Mesenchymal stem cell (in vitro differentiated cells and primary cell): Measurements from ENCODE around the gene CDKN3.

ENCODE experiments used
- DNase-seq: peaks from one replicate; pipeline ENCODE4 v3.0.0-alpha.2; 2013
- H2AFZ ChIP-seq: one replicate; pipeline ENCODE4 v1.6.1; 2013; ENCODE audit warnings: low read depth, mild to moderate bottlenecking, control low read depth, inconsistent platforms, low read length, moderate library complexity
- H2AK5ac ChIP-seq: 2 replicates; pipeline ENCODE4 v1.6.1; 2013; ENCODE audit warnings: low read length, moderate library complexity, mild to moderate bottlenecking, inconsistent platforms; ENCODE audit not compliant: severe bottlenecking
- H2BK120ac ChIP-seq: one replicate; pipeline ENCODE4 v1.6.1; 2013; ENCODE audit warnings: low read depth, mild to moderate bottlenecking, inconsistent platforms, low read length, moderate library complexity
- H2BK12ac ChIP-seq, 2 experiments: one replicate each; pipeline ENCODE4 v1.6.1; 2013; ENCODE audit warnings: inconsistent platforms in 2 of 2, low read length in 2 of 2, mild to moderate bottlenecking in 2 of 2, moderate library complexity in 2 of 2, control low read depth in 1 of 2
- H2BK15ac ChIP-seq: one replicate; pipeline ENCODE4 v1.6.1; 2013; ENCODE audit warnings: mild to moderate bottlenecking, low read depth, inconsistent platforms; ENCODE audit not compliant: poor library complexity, severe bottlenecking
- H2BK5ac ChIP-seq: 2 replicates; pipeline ENCODE4 v1.6.1; 2013; ENCODE audit warnings: low read depth, mild to moderate bottlenecking, low read length, control low read depth, inconsistent platforms; ENCODE audit not compliant: poor library complexity, severe bottlenecking
- H3K14ac ChIP-seq, 2 experiments: one replicate each; pipeline ENCODE4 v1.6.1; 2013; ENCODE audit warnings: inconsistent platforms in 2 of 2, low read length in 2 of 2, control low read depth in 1 of 2, mild to moderate bottlenecking in 1 of 2, moderate library complexity in 1 of 2
- H3K18ac ChIP-seq, 2 experiments: one replicate each; pipeline ENCODE4 v1.6.1; 2013; ENCODE audit warnings: inconsistent platforms in 2 of 2, low read length in 2 of 2, control low read depth in 1 of 2, low read depth in 1 of 2, mild to moderate bottlenecking in 1 of 2
- H3K23ac ChIP-seq, 2 experiments: one replicate each; pipeline ENCODE4 v1.6.1; 2013; ENCODE audit warnings: inconsistent platforms in 2 of 2, low read length in 2 of 2, mild to moderate bottlenecking in 2 of 2, moderate library complexity in 2 of 2, control low read depth in 1 of 2
- H3K27ac ChIP-seq: 2 replicates; pipeline ENCODE4 v1.5.1; 2013; ENCODE audit warnings: mild to moderate bottlenecking, moderate library complexity, low read length, control low read depth, inconsistent platforms; ENCODE audit not compliant: poor library complexity, severe bottlenecking
- H3K27me3 ChIP-seq, 2 experiments: 2 replicates each; pipeline versions ENCODE4 v1.6.1 to v1.7.0; 2013; ENCODE audit warnings: low read length in 2 of 2, mild to moderate bottlenecking in 2 of 2, moderate library complexity in 2 of 2, control low read depth in 1 of 2, inconsistent platforms in 1 of 2; ENCODE audit not compliant: control insufficient read depth in 1 of 2, insufficient read depth in 1 of 2
- H3K36me3 ChIP-seq, 2 experiments: 2 replicates each; pipeline versions ENCODE4 v1.6.1 to v1.7.0; 2013; ENCODE audit warnings: low read length in 2 of 2, control low read depth in 1 of 2, inconsistent platforms in 1 of 2, low read depth in 1 of 2, mild to moderate bottlenecking in 1 of 2; ENCODE audit not compliant: insufficient read depth in 2 of 2, control insufficient read depth in 1 of 2
- H3K4ac ChIP-seq, 2 experiments: one replicate each; pipeline ENCODE4 v1.6.1; 2013; ENCODE audit warnings: inconsistent platforms in 2 of 2, low read length in 2 of 2, mild to moderate bottlenecking in 2 of 2, moderate library complexity in 2 of 2, control low read depth in 1 of 2, low read depth in 1 of 2
- H3K4me1 ChIP-seq: 2 replicates; pipeline ENCODE4 v1.6.1; 2013; ENCODE audit warnings: low read depth, low read length, control low read depth; ENCODE audit not compliant: control insufficient read depth, insufficient read depth
- H3K4me2 ChIP-seq: 2 replicates; pipeline ENCODE4 v1.6.1; 2013; ENCODE audit warnings: low read length, mild to moderate bottlenecking, inconsistent platforms; ENCODE audit not compliant: poor library complexity, severe bottlenecking
- H3K4me3 ChIP-seq, 2 experiments: 2 replicates each; pipeline versions ENCODE4 v1.5.1 to v1.7.0; 2013; ENCODE audit warnings: low read length in 2 of 2, mild to moderate bottlenecking in 2 of 2, control low read depth in 1 of 2, low read depth in 1 of 2; ENCODE audit not compliant: insufficient read depth in 1 of 2
- H3K79me1 ChIP-seq: replicated peaks from 2 replicates; pipeline ENCODE4 v1.6.1; 2013; ENCODE audit warnings: mild to moderate bottlenecking, control low read depth, low read length, inconsistent platforms; ENCODE audit not compliant: poor library complexity, severe bottlenecking
- H3K9ac ChIP-seq: 2 replicates; pipeline ENCODE4 v1.7.0; 2013; ENCODE audit warnings: mild to moderate bottlenecking, low read length, moderate library complexity
- H3K9me3 ChIP-seq: 2 replicates; pipeline ENCODE4 v1.7.0; 2013; ENCODE audit warnings: mild to moderate bottlenecking, low read length; ENCODE audit not compliant: control insufficient read depth
- H4K8ac ChIP-seq: one replicate; pipeline ENCODE4 v1.6.1; 2013; ENCODE audit warnings: inconsistent platforms, mild to moderate bottlenecking, low read length, moderate library complexity
- H4K91ac ChIP-seq: one replicate; pipeline ENCODE4 v1.6.1; 2013; ENCODE audit warnings: mild to moderate bottlenecking, low read length, inconsistent platforms
- WGBS: methylation state at CpG from one replicate; pipeline ENCODE4 v1.1.7; 2013; ENCODE audit warnings: mixed read lengths; 5-methylcytosine and 5-hydroxymethylcytosine counted together

The CDKN3 gene

DNA sequence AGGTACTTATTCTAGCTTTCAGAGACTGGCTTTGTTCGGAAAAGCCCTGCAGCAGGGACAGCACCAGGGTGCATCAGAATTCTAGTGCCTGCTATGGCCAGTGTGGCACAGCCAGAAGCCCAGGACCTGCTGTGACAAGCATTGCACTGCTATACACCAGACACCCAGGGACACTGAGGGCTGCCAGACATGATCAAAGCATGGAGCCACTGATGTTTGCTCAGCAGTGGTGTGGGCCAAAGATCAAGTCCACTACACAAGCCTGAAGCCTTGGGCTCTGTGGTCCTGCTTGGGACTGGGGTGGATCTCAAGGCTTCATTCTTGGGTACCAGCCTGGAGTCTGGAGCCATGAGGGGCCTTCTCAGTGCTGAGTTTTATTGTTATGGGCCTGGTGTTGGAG lies 36.1 kb upstream of the CDKN3 start:
- Histone ChIP-seq H3K36me3 (no peaks in the 10 kb centered on the region), H3K27me3 (no peaks in the 10 kb centered on the region), H3K9ac (no peak overlapping the region), H4K91ac (no peak overlapping the region), H2AFZ (no peak overlapping the region), H2AK5ac (no peak overlapping the region), H2BK5ac (no peak overlapping the region), H3K9me3 (no peaks in the 10 kb centered on the region), H2BK12ac (no peak overlapping the region), H3K18ac (peak overlapping the region in 1 of 2 experiments; percentile 66), H3K4me3 (no peak overlapping the region), H3K4me1 (peaks cover 8% of the 10 kb centered on the region), H2BK120ac (no peak overlapping the region), H3K14ac (peak overlapping the region in 1 of 2 experiments; percentile 44), H3K79me1 (no peaks in the 10 kb centered on the region), H4K8ac (no peak overlapping the region), H3K4ac (peak overlapping the region in 1 of 2 experiments; percentile 6), H2BK15ac (no peak overlapping the region), H3K4me2 (no peak overlapping the region), H3K23ac (no peak overlapping the region), H3K27ac (no peak overlapping the region)
- DNase-seq: no peak
- WGBS: 100% methylated on average over 1 of the region's 1 CpG

GRCh38 chr14:54362089-54362504 lies 34.7 kb upstream of the CDKN3 start:
- Histone ChIP-seq H2BK15ac (no peak overlapping the region), H3K4me1 (peaks cover 8% of the 10 kb centered on the region), H3K14ac (no peak overlapping the region), H2BK120ac (no peak overlapping the region), H3K27me3 (no peaks in the 10 kb centered on the region), H4K8ac (no peak overlapping the region), H3K9ac (no peak overlapping the region), H3K4ac (no peak overlapping the region), H3K9me3 (no peaks in the 10 kb centered on the region), H3K23ac (no peak overlapping the region), H3K79me1 (no peaks in the 10 kb centered on the region), H2AK5ac (peak overlapping the region; percentile 13), H2BK12ac (no peak overlapping the region), H3K18ac (no peak overlapping the region), H2BK5ac (no peak overlapping the region), H2AFZ (no peak overlapping the region), H3K4me2 (no peak overlapping the region), H3K36me3 (no peaks in the 10 kb centered on the region), H4K91ac (no peak overlapping the region), H3K27ac (no peak overlapping the region), H3K4me3 (no peak overlapping the region)
- no peak for DNase-seq
- WGBS: 67% methylated on average over 2 of the region's 5 CpGs

- Histone ChIP-seq H3K27ac (no peak overlapping the region), H3K9me3 (no peaks in the 10 kb centered on the region), H2AFZ (no peak overlapping the region), H2BK15ac (no peak overlapping the region), H3K27me3 (no peaks in the 10 kb centered on the region), H4K8ac (no peak overlapping the region), H3K23ac (no peak overlapping the region), H4K91ac (no peak overlapping the region), H3K4me1 (peaks cover 12% of the 10 kb centered on the region), H3K14ac (no peak overlapping the region), H3K4ac (no peak overlapping the region), H3K9ac (no peak overlapping the region), H3K79me1 (no peaks in the 10 kb centered on the region), H2AK5ac (no peak overlapping the region), H3K4me3 (no peak overlapping the region), H2BK120ac (no peak overlapping the region), H3K18ac (no peak overlapping the region), H2BK12ac (no peak overlapping the region), H3K4me2 (no peak overlapping the region), H3K36me3 (no peaks in the 10 kb centered on the region), H2BK5ac (no peak overlapping the region)
- peak; percentile 41 for DNase-seq
- WGBS: 13% methylated on average over 5 of the region's 5 CpGs
Observed at GRCh38 chr14:54362759-54363437, 33.9 kb upstream of the CDKN3 start.

DNA sequence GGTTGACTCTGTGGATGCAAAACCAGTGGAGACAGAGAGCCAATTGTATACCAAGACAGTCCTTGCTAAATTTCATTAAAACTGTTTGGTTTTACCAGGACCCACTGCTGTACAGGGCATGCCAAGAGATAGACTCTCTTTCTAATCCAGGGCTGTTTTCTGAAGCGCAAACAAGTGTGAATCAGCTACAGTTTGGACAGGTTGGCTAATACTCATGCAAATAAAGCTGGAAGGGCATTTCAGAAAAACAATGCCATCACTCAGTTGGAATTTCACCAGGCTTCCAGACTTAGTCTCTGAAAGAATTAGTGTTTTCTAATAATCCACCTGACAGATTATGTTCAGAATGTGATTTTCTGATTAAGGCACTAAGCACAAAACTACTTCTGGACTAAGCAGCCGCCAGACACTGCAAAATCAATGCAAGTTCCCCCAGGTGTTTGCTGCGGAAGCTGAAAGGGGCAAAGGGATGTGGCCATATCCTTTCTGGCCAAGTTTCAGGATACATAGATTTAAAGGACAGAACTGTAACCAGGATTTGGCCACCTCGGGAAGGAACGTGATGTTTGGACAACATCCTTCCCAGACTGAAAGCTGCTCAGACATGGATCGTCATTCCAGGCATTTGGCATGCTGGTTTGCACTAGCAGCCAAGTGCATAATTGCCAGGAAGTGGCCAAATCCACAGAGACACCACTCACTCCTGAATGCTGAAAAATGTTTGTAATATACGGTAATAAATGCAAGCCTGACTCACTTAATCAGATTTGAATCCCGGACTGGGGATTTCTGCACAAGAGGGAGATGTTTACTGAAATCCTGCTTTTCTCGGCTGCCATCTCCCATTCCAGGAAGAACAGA lies 32.0 kb upstream of the CDKN3 start:
- Histone ChIP-seq H3K36me3 (no peaks in the 10 kb centered on the region), H3K4me2 (no peak overlapping the region), H3K79me1 (no peaks in the 10 kb centered on the region), H4K8ac (peak overlapping the region; percentile 53), H3K9ac (peak overlapping the region; percentile 63), H3K4ac (no peak overlapping the region), H2AK5ac (no peak overlapping the region), H2BK15ac (no peak overlapping the region), H3K27ac (peak overlapping the region; percentile 73), H2BK5ac (no peak overlapping the region), H3K14ac (peak overlapping the region in 1 of 2 experiments; percentile 63), H3K4me3 (peak overlapping the region in 1 of 2 experiments; percentile 44), H2BK12ac (no peak overlapping the region), H3K9me3 (no peaks in the 10 kb centered on the region), H3K23ac (peak overlapping the region in 1 of 2 experiments; percentile 84), H3K27me3 (no peaks in the 10 kb centered on the region), H2AFZ (no peak overlapping the region), H4K91ac (no peak overlapping the region), H3K18ac (peak overlapping the region in 1 of 2 experiments; percentile 58), H2BK120ac (no peak overlapping the region), H3K4me1 (peaks cover 12% of the 10 kb centered on the region)
- peak; percentile 58 for DNase-seq
- 58% methylated on average over 9 of the region's 9 CpGs for WGBS
